Stimulated activated CD4-positive, alpha-beta T cell treated with anti-CD3 and anti-CD28 coated beads, TNF-alpha, amount 100 ng/mL, for 1 hour (primary cell): ENCODE measurements around the gene B4GALT4.
"Not testable (repeated sequence)": the region's sequence is repeated elsewhere in the genome, so short reads cannot be mapped to it uniquely, and the experiment has no call there.

Source experiments
- DNase-seq, 3 donors: peaks; one replicate each; pipeline ENCODE4 v3.0.0-alpha.2; 2020; ENCODE audit warnings: low read depth in 3 of 3, low spot score in 1 of 3

Gene B4GALT4

GRCh38 chr3:119240591-119241434 is at the start of gene B4GALT4:
TSS of gene B4GALT4 (minus strand) at chr3:119240878. CDS start at chr3:119230099, 10,779 bp downstream.
- peak in 2 of 3 donors; percentile 34 to 44 for DNase-seq

- DNase-seq: no peak
These were observed 48.7 kb upstream of the B4GALT4 start for GRCh38 chr3:119289404-119289770.

GRCh38 chr3:119288669-119289403 is 48.2 kb upstream of the B4GALT4 start:
- DNase-seq: no peak

- no peak for DNase-seq
These were observed 39.0 kb upstream of the B4GALT4 start for GRCh38 chr3:119279584-119280243.

GRCh38 chr3:119279101-119279554 is 38.5 kb upstream of the B4GALT4 start:
- DNase-seq: no peak

GRCh38 chr3:119276680-119277079 is 36.0 kb upstream of the B4GALT4 start:
- DNase-seq: no peak

- not testable (repeated sequence) for DNase-seq
These were observed 29.5 kb upstream of the B4GALT4 start for GRCh38 chr3:119270212-119270611.

GRCh38 chr3:119261055-119261454 is 20.4 kb upstream of the B4GALT4 start:
- no peak for DNase-seq

GRCh38 chr3:119259821-119260220 is 19.1 kb upstream of the B4GALT4 start:
- DNase-seq: no peak

- DNase-seq: no peak
These were observed 18.2 kb upstream of the B4GALT4 start for GRCh38 chr3:119258915-119259314.

GRCh38 chr3:119257654-119258410 is 17.2 kb upstream of the B4GALT4 start:
- DNase-seq: no peak

GRCh38 chr3:119257111-119257510 is 16.4 kb upstream of the B4GALT4 start:
- DNase-seq: no peak

GRCh38 chr3:119255214-119255613 is 14.5 kb upstream of the B4GALT4 start:
- DNase-seq: no peak

GRCh38 chr3:119245778-119246177 is 5.1 kb upstream of the B4GALT4 start:
- no peak for DNase-seq

GRCh38 chr3:119243712-119244111 is 3.0 kb upstream of the B4GALT4 start:
- DNase-seq: no peak

- DNase-seq: not testable (repeated sequence)
These were observed 2.4 kb upstream of the B4GALT4 start for GRCh38 chr3:119243058-119243529.

- not testable (repeated sequence) for DNase-seq
These were observed 1.8 kb upstream of the B4GALT4 start for GRCh38 chr3:119242387-119243057.

GRCh38 chr3:119240101-119240590 is 532 bp downstream of the B4GALT4 start:
- DNase-seq: peak in 1 of 3 donors; percentile 14

GRCh38 chr3:119239206-119239820 is 1.4 kb downstream of the B4GALT4 start:
- no peak for DNase-seq

GRCh38 chr3:119238363-119238762 is 2.3 kb downstream of the B4GALT4 start:
- DNase-seq: no peak
